GM19438 (cell line): ENCODE data around the gene UGT1A4.
"Not testable (repeated sequence)": the region's sequence is repeated elsewhere in the genome, so short reads cannot be mapped to it uniquely, and the experiment has no call there.

ENCODE experiments used
- ATAC-seq: cut with Tn5 transposase; IDR thresholded peaks from one replicate; pipeline ENCODE4 v1.9.1; 2021; ENCODE audit warnings: low read depth; ENCODE audit not compliant: unreplicated experiment

The UGT1A4 gene

GRCh38 chr2:233699424-233700027 lies 19.0 kb upstream of the UGT1A4 start:
- ATAC-seq = no peak

GRCh38 chr2:233700028-233700635 lies 18.4 kb upstream of the UGT1A4 start:
- no peak for ATAC-seq

GRCh38 chr2:233700842-233701241 lies 17.7 kb upstream of the UGT1A4 start:
- not testable (repeated sequence) for ATAC-seq

GRCh38 chr2:233702238-233702637 lies 16.3 kb upstream of the UGT1A4 start:
- no peak for ATAC-seq

GRCh38 chr2:233705911-233706506 lies 12.5 kb upstream of the UGT1A4 start:
- no peak for ATAC-seq

GRCh38 chr2:233706720-233707119 lies 11.8 kb upstream of the UGT1A4 start:
- ATAC-seq = no peak

GRCh38 chr2:233707940-233708644 lies 10.4 kb upstream of the UGT1A4 start:
- no peak for ATAC-seq

GRCh38 chr2:233708942-233709341 lies 9.6 kb upstream of the UGT1A4 start:
- ATAC-seq = no peak

GRCh38 chr2:233711312-233712008 lies 7.1 kb upstream of the UGT1A4 start:
- no peak for ATAC-seq

- ATAC-seq = no peak
Observed at GRCh38 chr2:233712611-233713261, 5.8 kb upstream of the UGT1A4 start, which contains the start of gene UGT1A5. Gene UGT1A5 (plus strand): TSS chr2:233712907. CDS start chr2:233712992, 85 bp downstream.

- no peak for ATAC-seq
Observed at GRCh38 chr2:233713262-233713615, 5.3 kb upstream of the UGT1A4 start.

- no peak for ATAC-seq
Observed at GRCh38 chr2:233714121-233714520, 4.4 kb upstream of the UGT1A4 start.

GRCh38 chr2:233728723-233729301 lies 10.3 kb downstream of the UGT1A4 start, which contains the start of gene UGT1A3:
Gene UGT1A3 (plus strand): TSS chr2:233729042. CDS start chr2:233729127, 85 bp downstream.
- ATAC-seq = no peak

GRCh38 chr2:233736868-233737653 lies 18.5 kb downstream of the UGT1A4 start:
- ATAC-seq = not testable (repeated sequence)

- no peak for ATAC-seq
Observed at GRCh38 chr2:233740870-233741269, 22.3 kb downstream of the UGT1A4 start.

- no peak for ATAC-seq
Observed at GRCh38 chr2:233743464-233744259, 25.1 kb downstream of the UGT1A4 start.

GRCh38 chr2:233745073-233745755 lies 26.7 kb downstream of the UGT1A4 start:
- no peak for ATAC-seq

GRCh38 chr2:233745838-233746237 lies 27.3 kb downstream of the UGT1A4 start:
- ATAC-seq = not testable (repeated sequence)
